GM19099 (cell line): ENCODE results near the gene ISCU.

ENCODE experiments used
- POLR2A ChIP-seq: IDR thresholded peaks from 3 replicates; pipeline ENCODE4 v1.6.1; 2011; ENCODE audit warnings: low read depth; ENCODE audit not compliant: insufficient read length; ENCODE audit errors: extremely low read depth

Gene ISCU

GRCh38 chr12:108563804-108564151 is 1.4 kb downstream of the ISCU start:
- no peak for TF ChIP-seq POLR2A

DNA sequence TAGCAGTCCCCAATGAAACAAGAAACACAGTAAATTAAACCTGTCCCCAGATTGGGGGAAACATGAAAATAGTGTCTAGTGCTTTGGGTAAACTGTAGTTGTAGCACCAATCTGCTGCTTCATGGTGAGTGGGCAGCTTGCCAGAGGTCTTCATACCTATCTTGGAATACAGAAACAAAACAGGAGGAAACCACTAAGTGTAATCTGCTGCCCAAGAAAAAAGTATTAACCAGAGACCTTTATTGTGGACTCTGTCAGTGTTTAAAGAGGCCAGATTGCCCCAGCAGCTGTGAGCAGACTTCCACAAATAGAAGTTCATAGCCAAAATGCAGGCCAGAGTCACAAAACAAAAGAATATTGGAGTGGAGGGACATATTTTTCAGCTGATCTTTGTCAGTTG is 2.3 kb downstream of the ISCU start:
- TF ChIP-seq POLR2A: no peak

GRCh38 chr12:108565146-108565545 is 2.8 kb downstream of the ISCU start:
- TF ChIP-seq POLR2A: no peak

GRCh38 chr12:108565976-108566375 is 3.6 kb downstream of the ISCU start:
- peak; percentile 23 for TF ChIP-seq POLR2A

GRCh38 chr12:108566452-108566851 is 4.1 kb downstream of the ISCU start:
- TF ChIP-seq POLR2A: no peak

DNA sequence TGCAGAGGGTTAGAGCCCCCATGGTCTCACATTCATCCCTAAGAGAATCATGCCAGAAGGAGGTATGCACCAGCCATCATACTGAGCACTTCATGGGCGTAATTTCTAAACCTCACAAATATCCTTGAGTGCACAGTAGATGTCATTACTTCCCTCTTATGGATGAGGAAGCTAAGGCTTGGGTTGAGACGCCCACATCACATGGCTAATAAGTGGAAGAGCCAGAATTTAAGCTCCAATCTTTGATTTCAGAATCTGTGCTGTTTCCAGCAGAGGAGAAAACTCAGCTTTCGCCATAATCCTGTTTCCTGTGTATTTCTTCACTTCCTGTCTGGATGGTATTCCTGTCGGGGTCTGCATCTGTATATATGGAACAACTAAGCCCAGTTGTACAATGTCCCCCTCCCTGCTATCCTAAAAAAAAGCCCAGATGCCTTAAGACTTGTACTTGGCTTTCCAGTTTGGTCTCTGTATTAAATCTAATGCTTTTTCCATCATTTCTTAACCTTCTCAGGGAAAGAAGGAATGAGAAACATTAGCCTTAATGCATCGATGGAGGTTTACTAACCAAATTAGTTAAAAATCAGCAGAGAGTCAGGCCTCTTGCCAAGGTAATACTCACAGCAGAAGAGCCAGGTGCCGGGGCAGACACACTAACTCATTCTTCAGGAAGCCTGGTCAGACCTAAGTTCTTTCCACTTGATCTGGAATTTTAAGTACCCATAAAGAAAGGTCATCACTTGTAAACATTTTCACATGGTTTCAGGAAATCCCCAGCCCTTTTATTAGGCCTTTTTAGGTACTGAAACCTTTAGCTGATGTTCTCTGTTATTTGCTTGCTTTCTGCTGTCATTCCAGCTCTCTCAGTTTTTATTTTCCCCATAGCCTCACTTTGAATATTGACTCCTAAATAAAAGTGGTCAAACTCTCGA is 5.3 kb downstream of the ISCU start:
- no peak for TF ChIP-seq POLR2A

DNA sequence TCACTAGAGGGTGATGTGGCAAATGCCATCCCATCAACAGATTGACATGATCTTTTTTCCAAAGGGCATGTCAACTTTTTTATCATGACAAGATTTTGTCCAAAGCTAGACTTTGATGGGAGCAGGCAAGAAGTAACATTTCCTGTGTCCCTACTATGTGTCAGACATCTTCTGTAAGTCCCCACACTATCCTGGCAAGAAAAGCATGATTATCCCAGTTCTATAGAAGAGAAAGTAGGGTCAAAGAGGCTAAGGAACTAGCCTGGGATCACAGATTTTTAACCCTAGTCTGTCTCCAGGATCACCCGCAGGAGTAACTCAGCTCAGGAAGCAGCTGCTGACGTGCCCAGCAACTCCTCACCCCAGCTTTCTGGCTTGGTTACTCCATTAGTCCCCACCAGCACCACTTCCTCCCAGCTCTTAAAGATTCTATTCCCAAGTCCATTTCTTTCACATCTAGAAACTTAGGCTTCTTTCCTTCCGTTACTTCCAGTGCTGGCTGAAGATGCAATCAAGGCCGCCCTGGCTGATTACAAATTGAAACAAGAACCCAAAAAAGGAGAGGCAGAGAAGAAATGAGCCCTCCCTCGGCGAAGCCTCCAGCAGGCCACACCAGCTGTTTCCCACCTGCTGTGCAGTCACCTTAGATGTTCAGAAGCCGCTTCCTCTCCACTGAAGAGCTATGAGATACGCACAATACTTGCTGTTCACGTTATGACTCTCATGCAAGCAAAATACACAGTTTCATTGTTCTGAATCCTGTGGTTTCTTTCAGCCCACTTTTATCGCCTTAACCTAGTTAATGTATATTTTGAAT is 6.2 kb downstream of the ISCU start:
- no peak for TF ChIP-seq POLR2A

DNA sequence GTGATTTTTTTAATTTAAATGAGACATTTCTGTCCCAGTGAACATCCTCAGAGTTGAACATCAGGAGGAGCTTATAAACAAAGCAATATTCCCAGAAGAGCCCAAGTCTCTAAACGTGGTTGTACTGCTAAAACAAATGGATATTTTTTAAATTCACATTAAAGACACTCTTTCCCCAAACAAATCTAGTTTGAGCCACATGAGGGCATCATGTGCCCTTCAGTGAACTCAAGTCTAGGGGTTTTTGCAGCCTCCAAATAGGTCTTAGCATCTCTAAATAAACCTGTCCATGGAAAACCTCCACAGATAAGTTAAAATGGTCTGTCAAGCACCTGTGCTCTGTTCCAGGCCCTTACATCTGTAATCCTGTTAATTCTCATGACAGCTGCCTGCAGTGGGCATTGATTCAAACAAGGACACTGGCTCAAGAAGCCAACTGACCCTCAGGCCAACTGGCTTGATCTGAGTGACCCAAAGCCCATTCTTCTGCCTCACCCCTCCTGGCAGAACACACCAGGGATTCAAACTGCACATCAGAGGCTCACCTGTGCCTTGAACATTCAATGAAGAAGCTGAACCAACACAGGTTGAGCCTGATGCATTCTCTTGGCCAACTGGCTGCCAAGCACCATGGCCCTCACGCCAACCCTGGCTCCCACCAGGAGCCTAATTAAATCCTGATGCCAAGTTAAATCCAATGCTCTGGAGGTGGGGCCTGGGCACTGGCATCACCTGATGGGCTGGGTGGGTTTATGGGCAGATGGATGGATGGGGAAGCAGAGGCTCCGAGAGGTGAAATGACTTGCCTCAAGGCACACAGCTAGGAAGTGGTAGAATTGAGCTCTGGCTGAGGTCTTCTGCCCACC is 8.6 kb downstream of the ISCU start:
- no peak for TF ChIP-seq POLR2A

DNA sequence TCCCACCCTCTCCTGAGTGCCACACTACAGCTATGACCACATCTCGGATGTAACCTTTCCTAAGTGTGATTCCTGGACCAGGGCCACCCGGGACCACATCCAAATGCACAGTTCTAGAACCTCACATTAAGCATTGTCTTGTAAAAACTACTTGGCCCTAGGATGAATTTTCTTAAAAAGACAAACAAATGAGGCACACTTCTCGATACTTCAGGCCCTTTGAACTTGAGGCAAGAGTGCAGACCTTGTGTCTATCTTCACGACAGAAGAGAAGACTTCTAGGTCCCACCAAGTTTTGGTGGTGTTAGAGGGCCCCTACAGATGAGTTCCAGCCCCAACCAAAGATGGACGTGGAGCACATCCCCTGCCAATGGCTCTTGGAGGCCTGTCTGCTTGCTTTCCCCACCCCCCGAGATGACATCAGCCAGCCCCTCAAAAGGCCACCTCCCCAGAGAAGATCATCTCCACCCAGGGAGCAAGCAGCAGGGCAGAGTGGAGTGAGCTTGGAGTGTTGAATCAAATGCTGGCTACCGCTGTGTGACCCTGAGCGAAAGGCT is 9.3 kb downstream of the ISCU start:
- no peak for TF ChIP-seq POLR2A

DNA sequence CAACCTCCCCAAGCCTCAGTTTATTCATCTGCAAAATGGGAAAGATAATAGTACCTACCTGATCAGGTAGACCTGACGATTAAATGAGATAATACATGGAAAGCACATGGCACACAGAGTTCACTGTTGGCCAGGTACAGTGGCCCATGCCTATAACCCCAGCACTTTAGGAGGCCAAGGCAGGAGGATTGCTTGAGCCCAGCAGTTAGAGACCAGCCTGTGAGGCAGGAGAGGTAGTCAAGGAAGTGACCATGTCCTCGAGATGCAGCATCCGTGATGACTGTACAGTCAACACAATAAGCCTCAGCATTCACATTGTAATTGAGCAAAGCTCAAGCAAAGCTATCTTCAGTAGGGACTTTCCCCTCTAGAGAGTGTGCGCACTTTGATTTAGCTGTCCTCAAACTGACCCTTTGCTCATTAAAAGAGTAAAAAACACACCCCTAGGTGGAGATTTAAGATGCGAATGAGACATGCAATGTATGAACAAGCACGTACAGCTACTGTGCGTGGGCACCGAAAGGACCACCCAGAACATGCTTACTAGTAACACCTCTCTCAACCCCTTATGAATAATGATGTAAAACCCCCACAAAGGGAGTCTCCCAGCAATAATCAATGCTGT is 9.9 kb downstream of the ISCU start:
- TF ChIP-seq POLR2A: no peak

DNA sequence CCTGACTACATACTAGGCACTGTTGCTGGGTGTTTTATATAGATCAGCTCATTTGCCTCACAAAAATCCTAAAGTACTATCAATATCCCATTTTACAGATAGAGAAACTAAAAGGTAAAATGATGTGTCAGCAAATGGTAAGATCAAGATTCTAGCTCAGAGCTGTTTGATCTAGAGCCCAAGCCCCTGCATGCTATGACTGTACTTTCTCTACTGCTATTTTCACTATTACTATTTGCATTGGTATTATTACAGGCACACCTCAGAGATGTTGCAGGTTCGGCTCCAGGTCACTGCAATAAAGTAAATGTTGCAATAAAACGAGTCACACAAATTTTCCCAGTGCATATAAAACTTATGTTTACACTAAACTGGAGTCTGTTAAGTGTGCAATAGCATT is 10.9 kb downstream of the ISCU start:
- no peak for TF ChIP-seq POLR2A

DNA sequence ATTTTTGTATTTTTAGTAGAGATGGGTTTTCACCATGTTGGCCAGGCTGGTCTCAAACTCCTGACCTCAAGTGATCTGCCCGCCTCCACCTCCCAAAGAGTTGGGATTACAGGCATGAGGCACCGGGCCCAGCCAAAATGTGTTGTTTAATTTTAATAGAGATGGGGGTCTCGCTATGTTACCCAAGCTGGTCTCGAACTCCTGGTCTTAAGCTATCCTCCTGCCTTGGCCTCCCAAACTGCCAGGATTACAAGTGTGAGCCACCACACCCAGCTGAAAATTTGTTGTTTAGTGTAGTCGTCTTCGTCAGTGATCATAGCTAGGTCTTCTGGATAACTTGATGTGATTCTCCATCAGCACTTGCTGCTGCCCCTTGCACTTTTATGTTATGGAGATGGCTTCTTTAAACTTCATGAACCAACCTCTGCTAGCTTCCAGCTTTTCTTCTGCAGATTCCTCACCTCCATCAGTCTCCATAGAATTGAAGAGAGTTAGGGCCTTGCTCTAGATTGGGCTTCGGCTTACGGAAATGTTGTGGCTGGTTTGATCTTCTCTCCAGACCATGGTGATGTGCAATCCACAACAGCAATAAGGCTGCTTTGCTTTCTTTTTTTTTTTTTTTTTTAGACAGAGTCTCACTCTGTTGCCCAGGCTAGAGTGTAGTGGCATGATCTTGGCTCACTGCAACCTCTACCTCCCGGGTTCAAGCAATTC is 13.0 kb downstream of the ISCU start:
- TF ChIP-seq POLR2A: no peak

- no peak for TF ChIP-seq POLR2A
These were observed 14.4 kb downstream of the ISCU start for GRCh38 chr12:108576660-108577234.

- TF ChIP-seq POLR2A: no peak
These were observed 15.1 kb downstream of the ISCU start for GRCh38 chr12:108577458-108577857.

DNA sequence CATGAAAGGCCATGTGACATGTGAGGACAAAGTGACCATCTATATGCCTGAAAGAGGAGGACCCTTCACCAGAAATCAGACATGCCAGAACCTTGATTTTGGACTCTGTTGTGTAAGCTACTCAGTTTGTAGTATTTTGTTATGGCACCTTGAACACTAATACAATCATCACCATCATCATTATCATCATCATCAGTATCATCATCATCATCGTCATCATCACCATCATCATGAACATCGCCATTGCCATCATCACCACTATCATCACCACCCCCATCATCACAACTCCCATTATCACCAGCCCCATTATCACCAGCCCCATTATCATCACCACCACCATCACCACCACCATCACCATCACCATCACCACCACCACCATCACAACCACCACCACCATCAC is 15.9 kb downstream of the ISCU start:
- TF ChIP-seq POLR2A: no peak
